Type B pancreatic cell (in vitro differentiated cells): ENCODE data around the gene KRT76. TPM values are rescaled to one million over a fixed set of nuclear protein-coding genes. Genes with fewer than 3 reads are reported as not detected.

Experiments
- DNase-seq: peaks from one replicate; pipeline ENCODE4 v3.0.0; 2021; ENCODE audit warnings: mixed read lengths; ENCODE audit not compliant: unreplicated experiment; ENCODE audit errors: extremely low spot score
- H3K27ac Mint-ChIP-seq: 2 replicates; pipeline ENCODE4 v1.8.0; 2021; ENCODE audit warnings: mild to moderate bottlenecking, mixed read lengths
- H3K27me3 Mint-ChIP-seq: 2 replicates; pipeline ENCODE4 v1.8.0; 2021; ENCODE audit warnings: mixed read lengths
- H3K36me3 Mint-ChIP-seq: 2 replicates; pipeline ENCODE4 v1.8.0; 2021; ENCODE audit warnings: mixed read lengths
- H3K4me1 Mint-ChIP-seq: one replicate; pipeline ENCODE4 v1.8.0; 2021; ENCODE audit warnings: mixed read lengths; ENCODE audit not compliant: unreplicated experiment
- H3K4me3 Mint-ChIP-seq: 2 replicates; pipeline ENCODE4 v1.8.0; 2021; ENCODE audit warnings: mild to moderate bottlenecking, mixed read lengths
- H3K9me3 Mint-ChIP-seq: 2 replicates; pipeline ENCODE4 v1.8.0; 2021; ENCODE audit warnings: mixed read lengths
- CTCF ChIP-seq: fragments of 200-600 bp; sonication (generic); conservative IDR thresholded peaks from 2 replicates; pipeline ENCODE4 v1.5.0; 2021; ENCODE audit warnings: antibody characterized with exemption, mild to moderate bottlenecking
- total RNA-seq: library from RNA; stranded (reverse); gene quantifications from 2 replicates; pipeline ENCODE4 v1.2.1, GENCODE V29; 2021; ENCODE audit warnings: low replicate concordance

KRT76 gene
- total RNA-seq, 1 donor from 2014 or later, result not detected

- DNase-seq, result no peak
- no peak for TF ChIP-seq CTCF
- peaks cover 31% of the 10 kb centered on the region for H3K27me3 Mint-ChIP-seq
- no peak overlapping the region for H3K27ac Mint-ChIP-seq
- H3K4me1 Mint-ChIP-seq, result no peaks in the 10 kb centered on the region
- H3K36me3 Mint-ChIP-seq, result no peaks in the 10 kb centered on the region
- H3K9me3 Mint-ChIP-seq, result no peaks in the 10 kb centered on the region
- H3K4me3 Mint-ChIP-seq, result no peak overlapping the region
Observed at GRCh38 chr12:52801773-52802172, 24.6 kb upstream of the KRT76 start.

GRCh38 chr12:52800259-52800917 is 23.2 kb upstream of the KRT76 start:
- Mint-ChIP-seq H3K4me1 (no peaks in the 10 kb centered on the region), H3K9me3 (no peaks in the 10 kb centered on the region), H3K27me3 (peaks cover 18% of the 10 kb centered on the region), H3K36me3 (no peaks in the 10 kb centered on the region), H3K27ac (peak overlapping the region; percentile 27), H3K4me3 (no peak overlapping the region)
- DNase-seq, result no peak
- TF ChIP-seq CTCF, result no peak

- H3K27ac Mint-ChIP-seq, result peak overlapping the region; percentile 37
- no peaks in the 10 kb centered on the region for H3K36me3 Mint-ChIP-seq
- H3K4me1 Mint-ChIP-seq, result no peaks in the 10 kb centered on the region
- TF ChIP-seq CTCF, result no peak
- peaks cover 13% of the 10 kb centered on the region for H3K27me3 Mint-ChIP-seq
- no peak for DNase-seq
- no peak overlapping the region for H3K4me3 Mint-ChIP-seq
- no peaks in the 10 kb centered on the region for H3K9me3 Mint-ChIP-seq
Observed at GRCh38 chr12:52799505-52800211, 22.5 kb upstream of the KRT76 start.

- DNase-seq, result no peak
- H3K4me1 Mint-ChIP-seq, result no peaks in the 10 kb centered on the region
- H3K36me3 Mint-ChIP-seq, result no peaks in the 10 kb centered on the region
- H3K27me3 Mint-ChIP-seq, result peaks cover 16% of the 10 kb centered on the region
- TF ChIP-seq CTCF, result no peak
- no peak overlapping the region for H3K4me3 Mint-ChIP-seq
- H3K27ac Mint-ChIP-seq, result peak overlapping the region; percentile 37
- H3K9me3 Mint-ChIP-seq, result no peaks in the 10 kb centered on the region
Observed at GRCh38 chr12:52798671-52799504, 21.7 kb upstream of the KRT76 start.

GRCh38 chr12:52798003-52798670 is 21.0 kb upstream of the KRT76 start:
- Mint-ChIP-seq H3K27ac (no peak overlapping the region), H3K4me3 (no peak overlapping the region), H3K9me3 (no peaks in the 10 kb centered on the region), H3K36me3 (no peaks in the 10 kb centered on the region), H3K4me1 (no peaks in the 10 kb centered on the region), H3K27me3 (peaks cover 22% of the 10 kb centered on the region)
- DNase-seq, result no peak
- no peak for TF ChIP-seq CTCF
